ENCODE data around the gene UBR4.

UBR4 gene

DNA sequence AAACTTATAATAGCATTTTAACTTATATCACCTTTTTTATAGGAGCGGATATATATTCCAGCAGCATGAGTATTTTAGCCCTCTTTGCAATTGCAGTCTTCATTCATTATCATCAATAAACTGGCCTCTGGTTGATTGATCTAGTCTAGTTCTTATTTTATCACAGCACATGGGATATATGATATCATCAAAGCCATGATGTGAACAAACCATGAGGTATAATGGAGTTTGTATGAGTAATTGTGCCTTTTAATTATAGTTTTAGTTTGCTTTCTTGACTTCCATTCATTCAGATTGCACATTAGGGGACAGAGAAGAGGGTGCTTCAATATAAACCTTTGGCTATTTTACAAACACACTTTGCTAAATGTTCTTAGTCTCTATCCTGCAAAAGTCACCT is 3.5 kb upstream of the UBR4 start:
- Histone ChIP-seq H3K9me3 (ENCODE audit: low read length) (no peaks in the 10 kb centered on the region), H3K9ac (ENCODE audit: low read length) (no peak overlapping the region), H3K36me3 (ENCODE audit: insufficient read depth, low read length) (peaks cover 23% of the 10 kb centered on the region), H3K4me3 (ENCODE audit: low read depth in 1 of 2, low read length in 2 of 2) (no peak overlapping the region), H3K27me3 (ENCODE audit: control insufficient read depth in 1 of 2, insufficient read depth in 2 of 2, low read length in 2 of 2) (no peaks in the 10 kb centered on the region), H3K4me1 (ENCODE audit: insufficient read depth, low read length) (peaks cover 20% of the 10 kb centered on the region), H3K27ac (ENCODE audit: low read depth, low read length) (no peak overlapping the region)

DNA sequence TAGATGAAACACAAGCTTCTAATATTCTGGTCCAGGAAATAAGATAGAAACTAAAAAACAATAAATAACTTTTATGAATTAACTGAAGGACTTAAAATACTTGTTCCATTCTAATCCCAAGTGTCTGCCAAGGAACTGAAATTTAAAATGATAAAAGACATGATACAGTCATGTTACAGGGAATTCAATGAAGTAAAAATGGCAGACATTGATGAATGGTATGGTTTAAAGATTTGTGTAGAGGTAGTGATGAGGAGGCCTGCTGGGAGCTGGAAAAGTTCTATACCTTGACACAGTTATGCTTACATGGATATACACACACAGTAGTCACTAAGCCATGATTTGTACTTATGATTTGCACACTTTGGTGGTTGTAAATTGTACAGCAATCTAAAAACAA is 2.1 kb upstream of the UBR4 start:
- H3K36me3 ChIP-seq (ENCODE audit: insufficient read depth, low read length): peaks cover 16% of the 10 kb centered on the region
- H3K9me3 ChIP-seq (ENCODE audit: low read length): no peaks in the 10 kb centered on the region
- peaks cover 35% of the 10 kb centered on the region for H3K4me1 ChIP-seq (ENCODE audit: insufficient read depth, low read length)
- H3K27me3 ChIP-seq (ENCODE audit: control insufficient read depth in 1 of 2, insufficient read depth in 2 of 2, low read length in 2 of 2): no peaks in the 10 kb centered on the region
- H3K27ac ChIP-seq (ENCODE audit: low read depth, low read length): no peak overlapping the region
- no peak overlapping the region for H3K9ac ChIP-seq (ENCODE audit: low read length)
- no peak overlapping the region for H3K4me3 ChIP-seq (ENCODE audit: low read depth in 1 of 2, low read length in 2 of 2)

DNA sequence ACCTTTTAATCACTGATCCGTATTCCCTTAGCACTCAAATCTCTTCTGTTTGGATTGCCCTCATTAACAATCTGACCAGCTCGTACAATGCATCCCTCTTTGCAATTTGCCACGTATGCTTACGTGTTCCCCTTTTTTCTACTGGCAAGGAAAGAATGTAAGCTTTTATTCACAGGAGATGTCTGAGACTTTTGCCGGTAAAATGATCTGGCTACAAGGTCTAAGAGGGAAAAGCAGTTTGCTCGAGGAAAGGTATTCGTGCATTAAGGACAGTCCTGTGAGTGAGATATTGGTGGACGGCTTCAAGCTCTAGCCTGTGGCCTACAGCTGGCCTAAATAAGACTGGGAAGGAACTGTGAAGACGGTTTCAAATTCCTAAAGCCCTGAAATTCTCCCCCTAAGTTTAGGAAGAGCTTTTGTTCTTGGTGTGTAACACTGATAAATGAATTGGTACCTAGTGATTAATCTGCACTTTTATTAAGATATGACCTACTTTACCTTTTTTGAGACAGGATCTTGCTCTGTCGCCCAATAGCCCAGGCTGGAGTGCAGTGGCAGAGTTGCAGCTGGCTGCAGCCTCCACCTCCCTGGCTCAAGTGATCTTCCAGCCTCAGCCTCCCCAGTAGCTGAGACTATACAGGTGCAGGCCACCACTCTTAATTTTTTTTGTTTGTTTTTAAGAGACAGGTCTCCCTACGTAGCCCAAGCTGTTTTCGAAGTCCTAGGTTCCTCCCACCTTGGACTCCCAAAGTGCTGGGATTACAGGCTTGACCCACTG is 895 bp upstream of the UBR4 start:
- H3K9ac ChIP-seq (ENCODE audit: low read length): peak overlapping the region; percentile 83
- H3K27ac ChIP-seq (ENCODE audit: low read depth, low read length): peak overlapping the region; percentile 95
- peak overlapping the region; percentile 70 to 94 for H3K4me3 ChIP-seq (ENCODE audit: low read depth in 1 of 2, low read length in 2 of 2)
- peaks cover 42% of the 10 kb centered on the region for H3K4me1 ChIP-seq (ENCODE audit: insufficient read depth, low read length)
- H3K9me3 ChIP-seq (ENCODE audit: low read length): no peaks in the 10 kb centered on the region
- H3K36me3 ChIP-seq (ENCODE audit: insufficient read depth, low read length): peaks cover 8% of the 10 kb centered on the region
- H3K27me3 ChIP-seq (ENCODE audit: control insufficient read depth in 1 of 2, insufficient read depth in 2 of 2, low read length in 2 of 2): no peaks in the 10 kb centered on the region

DNA sequence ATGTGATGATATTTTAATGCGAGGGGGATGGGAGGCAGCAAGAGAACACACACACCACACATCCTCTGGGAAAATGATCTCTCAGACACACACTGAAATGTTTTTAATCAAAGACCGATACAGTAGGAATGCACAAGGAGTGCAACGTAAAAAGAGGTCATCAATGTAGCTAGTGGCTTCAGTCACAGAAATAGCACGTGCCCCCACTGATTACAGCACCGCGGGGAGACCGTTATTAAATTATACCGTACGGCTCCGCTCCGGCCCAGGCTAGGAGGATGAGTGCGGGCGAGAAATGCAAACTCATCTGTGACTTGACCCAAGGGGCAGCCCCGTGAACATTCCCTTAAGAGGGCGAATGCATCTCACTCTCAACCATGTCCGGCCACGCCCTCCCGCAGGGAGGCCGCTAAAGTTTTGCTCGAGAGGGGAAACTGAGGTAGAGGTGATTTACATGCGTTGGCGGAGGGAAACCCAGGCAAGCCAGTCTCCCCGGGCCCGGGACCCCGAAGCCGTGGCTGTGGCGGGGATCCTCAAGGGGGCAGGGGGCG is 552 bp downstream of the UBR4 start:
- peaks cover 8% of the 10 kb centered on the region for H3K36me3 ChIP-seq (ENCODE audit: insufficient read depth, low read length)
- H3K27me3 ChIP-seq (ENCODE audit: control insufficient read depth in 1 of 2, insufficient read depth in 2 of 2, low read length in 2 of 2): no peaks in the 10 kb centered on the region
- H3K4me3 ChIP-seq (ENCODE audit: low read depth in 1 of 2, low read length in 2 of 2): peak overlapping the region; percentile 70 to 94
- H3K27ac ChIP-seq (ENCODE audit: low read depth, low read length): peak overlapping the region; percentile 95
- H3K9me3 ChIP-seq (ENCODE audit: low read length): no peaks in the 10 kb centered on the region
- H3K4me1 ChIP-seq (ENCODE audit: insufficient read depth, low read length): peaks cover 47% of the 10 kb centered on the region
- H3K9ac ChIP-seq (ENCODE audit: low read length): peak overlapping the region; percentile 83

DNA sequence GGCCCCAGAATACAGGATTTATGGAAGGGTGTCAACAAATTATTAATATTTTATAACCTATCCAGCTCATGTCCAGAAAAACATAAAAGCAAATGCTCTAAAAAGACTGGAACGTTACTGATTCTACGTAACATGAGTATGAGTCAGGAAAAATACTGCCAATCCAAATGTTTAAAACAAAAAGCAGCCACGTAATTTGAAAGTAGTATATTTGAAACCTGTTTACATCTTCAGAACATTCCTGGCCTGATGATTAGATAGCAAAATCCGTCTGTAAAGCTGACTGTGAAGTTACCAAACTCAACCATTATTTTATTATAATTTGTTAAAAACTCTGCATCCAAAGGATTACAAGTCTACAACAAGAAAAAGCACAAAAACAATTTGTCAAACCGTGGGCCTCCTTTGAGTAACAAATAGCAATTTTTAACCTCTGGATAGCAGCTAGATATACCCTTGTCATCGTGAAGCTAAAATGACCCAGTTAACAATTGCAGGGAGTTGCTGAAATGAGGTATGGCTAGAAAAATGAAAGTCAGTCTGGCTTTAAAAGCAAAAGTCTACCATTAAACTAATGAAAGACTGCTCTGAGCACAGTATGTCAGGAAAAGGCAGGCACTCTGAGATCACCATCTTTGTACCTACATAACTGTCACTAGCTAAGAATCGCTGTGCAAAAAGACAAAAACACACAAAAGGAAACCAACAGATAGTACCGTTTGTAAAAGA is 1.2 kb downstream of the UBR4 start:
- H3K27ac ChIP-seq (ENCODE audit: low read depth, low read length): peak overlapping the region; percentile 95
- H3K9ac ChIP-seq (ENCODE audit: low read length): peak overlapping the region; percentile 83
- H3K36me3 ChIP-seq (ENCODE audit: insufficient read depth, low read length): peaks cover 7% of the 10 kb centered on the region
- H3K27me3 ChIP-seq (ENCODE audit: control insufficient read depth in 1 of 2, insufficient read depth in 2 of 2, low read length in 2 of 2): no peaks in the 10 kb centered on the region
- peak overlapping the region; percentile 70 to 94 for H3K4me3 ChIP-seq (ENCODE audit: low read depth in 1 of 2, low read length in 2 of 2)
- H3K9me3 ChIP-seq (ENCODE audit: low read length): no peaks in the 10 kb centered on the region
- peaks cover 49% of the 10 kb centered on the region for H3K4me1 ChIP-seq (ENCODE audit: insufficient read depth, low read length)

DNA sequence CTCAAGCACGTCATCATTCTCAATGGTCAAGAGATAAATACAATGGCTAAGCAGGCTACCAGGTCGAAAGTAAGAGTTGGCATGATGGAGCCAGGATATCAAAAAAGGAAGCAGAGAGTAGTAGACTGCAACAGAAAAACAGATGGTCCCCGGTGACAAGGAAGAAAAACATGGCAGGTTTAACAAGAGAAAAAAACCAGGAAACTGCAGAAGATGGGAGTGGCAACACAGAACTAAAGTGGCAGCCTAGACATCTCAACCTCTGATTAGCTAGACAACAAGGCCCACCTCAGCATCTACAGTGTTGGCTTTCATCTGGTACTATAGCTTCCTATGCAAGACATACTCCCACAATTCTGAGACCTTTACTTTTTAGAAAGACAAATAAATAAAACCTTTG is 3.1 kb downstream of the UBR4 start:
- H3K27me3 ChIP-seq (ENCODE audit: control insufficient read depth in 1 of 2, insufficient read depth in 2 of 2, low read length in 2 of 2): no peaks in the 10 kb centered on the region
- no peak overlapping the region for H3K27ac ChIP-seq (ENCODE audit: low read depth, low read length)
- H3K36me3 ChIP-seq (ENCODE audit: insufficient read depth, low read length): no peaks in the 10 kb centered on the region
- H3K9ac ChIP-seq (ENCODE audit: low read length): no peak overlapping the region
- H3K4me1 ChIP-seq (ENCODE audit: insufficient read depth, low read length): peaks cover 53% of the 10 kb centered on the region
- H3K9me3 ChIP-seq (ENCODE audit: low read length): no peaks in the 10 kb centered on the region
- H3K4me3 ChIP-seq (ENCODE audit: low read depth in 1 of 2, low read length in 2 of 2): no peak overlapping the region

DNA sequence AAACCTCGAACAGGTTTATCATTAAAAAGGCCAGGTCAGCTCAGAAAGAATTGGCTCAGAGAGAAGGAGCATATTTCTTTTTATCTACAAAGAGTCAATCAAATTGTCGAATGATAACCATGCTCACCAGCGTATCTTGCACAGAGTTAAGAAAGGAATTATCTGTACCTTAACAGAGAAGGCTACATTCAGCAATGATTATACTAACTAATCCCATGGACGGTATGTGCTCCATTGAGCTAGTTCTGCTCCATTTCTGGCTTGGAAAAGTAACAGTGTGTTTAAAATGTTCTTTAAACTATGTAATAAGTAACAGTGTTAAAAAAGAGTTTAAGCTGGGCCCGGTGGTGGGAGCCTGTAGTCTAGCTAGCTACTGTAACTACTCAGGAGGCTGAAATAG is 4.2 kb downstream of the UBR4 start:
- peaks cover 8% of the 10 kb centered on the region for H3K36me3 ChIP-seq (ENCODE audit: insufficient read depth, low read length)
- no peak overlapping the region for H3K9ac ChIP-seq (ENCODE audit: low read length)
- H3K9me3 ChIP-seq (ENCODE audit: low read length): no peaks in the 10 kb centered on the region
- H3K27ac ChIP-seq (ENCODE audit: low read depth, low read length): no peak overlapping the region
- peaks cover 50% of the 10 kb centered on the region for H3K4me1 ChIP-seq (ENCODE audit: insufficient read depth, low read length)
- H3K27me3 ChIP-seq (ENCODE audit: control insufficient read depth in 1 of 2, insufficient read depth in 2 of 2, low read length in 2 of 2): no peaks in the 10 kb centered on the region
- no peak overlapping the region for H3K4me3 ChIP-seq (ENCODE audit: low read depth in 1 of 2, low read length in 2 of 2)

DNA sequence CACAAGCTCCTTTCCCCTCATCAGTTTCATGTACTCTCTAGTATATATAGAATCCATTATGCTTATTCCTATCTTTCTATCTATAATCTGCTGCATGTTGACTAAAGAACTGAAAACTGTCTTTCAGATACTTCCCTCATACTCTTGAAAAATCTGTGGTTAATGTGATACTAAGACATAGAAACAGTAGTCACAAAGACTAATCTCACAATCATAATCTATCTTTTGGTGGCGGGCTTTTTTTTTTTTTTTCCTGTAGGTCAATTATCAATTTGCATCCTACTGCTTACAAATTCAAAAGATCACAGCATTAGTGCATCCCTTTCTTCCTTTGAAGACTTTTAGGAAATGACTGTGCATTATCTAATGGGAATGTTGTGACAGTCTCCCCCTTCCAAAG is 4.7 kb downstream of the UBR4 start:
- H3K9me3 ChIP-seq (ENCODE audit: low read length): no peaks in the 10 kb centered on the region
- no peak overlapping the region for H3K4me3 ChIP-seq (ENCODE audit: low read depth in 1 of 2, low read length in 2 of 2)
- H3K27me3 ChIP-seq (ENCODE audit: control insufficient read depth in 1 of 2, insufficient read depth in 2 of 2, low read length in 2 of 2): no peaks in the 10 kb centered on the region
- H3K4me1 ChIP-seq (ENCODE audit: insufficient read depth, low read length): peaks cover 47% of the 10 kb centered on the region
- H3K36me3 ChIP-seq (ENCODE audit: insufficient read depth, low read length): peaks cover 12% of the 10 kb centered on the region
- peak overlapping the region; percentile 34 for H3K27ac ChIP-seq (ENCODE audit: low read depth, low read length)
- H3K9ac ChIP-seq (ENCODE audit: low read length): no peak overlapping the region

DNA sequence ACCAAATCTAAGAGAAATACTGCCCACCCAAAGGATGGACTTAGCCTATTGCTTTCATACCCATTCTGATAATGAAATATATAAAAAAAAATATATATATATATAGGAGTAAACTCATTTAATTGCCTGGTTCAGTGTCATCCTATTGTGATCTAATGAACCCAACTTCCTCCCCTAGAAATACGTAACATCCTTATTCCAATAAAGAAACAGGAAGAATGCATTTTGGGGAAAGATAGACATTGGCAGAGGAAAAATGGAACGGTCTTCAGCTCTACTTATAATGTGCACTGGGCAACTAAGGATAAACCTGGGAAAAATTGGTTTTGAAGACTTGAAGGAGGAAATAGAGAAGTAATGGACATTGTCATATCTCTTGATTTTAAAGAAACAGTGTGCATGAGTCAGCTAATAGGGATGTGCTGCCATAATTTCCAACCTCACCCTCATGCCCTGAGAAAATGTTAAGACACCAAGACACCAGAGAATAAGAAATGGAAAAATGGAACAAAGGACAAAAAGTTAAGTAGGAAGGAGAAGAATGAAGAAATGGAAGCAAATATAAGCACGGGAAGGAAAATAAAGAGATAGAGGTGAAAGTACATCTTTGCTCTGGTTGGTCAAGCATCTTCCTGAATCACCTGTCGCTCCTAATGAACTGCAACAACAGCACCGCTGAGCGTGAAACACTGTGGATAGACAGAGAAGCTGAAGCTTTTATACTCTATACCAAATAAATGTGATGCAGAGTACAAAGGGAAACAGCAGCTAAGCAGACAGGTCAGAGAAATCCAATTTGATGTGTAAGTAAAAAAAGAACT is 5.4 kb downstream of the UBR4 start:
- H3K4me3 ChIP-seq (ENCODE audit: low read depth in 1 of 2, low read length in 2 of 2): no peak overlapping the region
- no peak overlapping the region for H3K9ac ChIP-seq (ENCODE audit: low read length)
- peaks cover 17% of the 10 kb centered on the region for H3K36me3 ChIP-seq (ENCODE audit: insufficient read depth, low read length)
- H3K27ac ChIP-seq (ENCODE audit: low read depth, low read length): peak overlapping the region; percentile 34
- H3K9me3 ChIP-seq (ENCODE audit: low read length): no peaks in the 10 kb centered on the region
- H3K4me1 ChIP-seq (ENCODE audit: insufficient read depth, low read length): peaks cover 47% of the 10 kb centered on the region
- H3K27me3 ChIP-seq (ENCODE audit: control insufficient read depth in 1 of 2, insufficient read depth in 2 of 2, low read length in 2 of 2): no peaks in the 10 kb centered on the region

DNA sequence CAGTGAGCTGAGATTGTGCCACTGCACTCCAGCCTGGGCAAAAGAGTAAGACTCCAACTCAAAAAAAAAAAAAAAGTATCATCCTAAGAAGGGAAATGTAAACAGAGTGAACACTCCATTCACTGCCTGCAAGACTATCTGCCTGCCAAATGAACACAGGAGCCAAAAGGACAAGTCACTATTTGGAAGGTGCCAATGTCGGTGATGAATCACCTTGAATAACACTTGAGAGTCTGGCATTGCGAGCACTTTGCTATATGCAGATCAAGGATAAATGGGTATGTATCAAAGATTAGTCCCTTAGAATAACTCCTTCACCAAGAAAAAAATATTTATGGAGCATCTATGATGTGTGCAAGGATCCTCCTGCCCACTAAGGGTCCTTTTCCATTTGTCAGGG is 6.6 kb downstream of the UBR4 start:
- Histone ChIP-seq H3K4me1 (ENCODE audit: insufficient read depth, low read length) (peaks cover 48% of the 10 kb centered on the region), H3K36me3 (ENCODE audit: insufficient read depth, low read length) (peaks cover 29% of the 10 kb centered on the region), H3K4me3 (ENCODE audit: low read depth in 1 of 2, low read length in 2 of 2) (no peak overlapping the region), H3K27ac (ENCODE audit: low read depth, low read length) (no peak overlapping the region), H3K27me3 (ENCODE audit: control insufficient read depth in 1 of 2, insufficient read depth in 2 of 2, low read length in 2 of 2) (no peaks in the 10 kb centered on the region), H3K9me3 (ENCODE audit: low read length) (no peaks in the 10 kb centered on the region), H3K9ac (ENCODE audit: low read length) (no peak overlapping the region)

DNA sequence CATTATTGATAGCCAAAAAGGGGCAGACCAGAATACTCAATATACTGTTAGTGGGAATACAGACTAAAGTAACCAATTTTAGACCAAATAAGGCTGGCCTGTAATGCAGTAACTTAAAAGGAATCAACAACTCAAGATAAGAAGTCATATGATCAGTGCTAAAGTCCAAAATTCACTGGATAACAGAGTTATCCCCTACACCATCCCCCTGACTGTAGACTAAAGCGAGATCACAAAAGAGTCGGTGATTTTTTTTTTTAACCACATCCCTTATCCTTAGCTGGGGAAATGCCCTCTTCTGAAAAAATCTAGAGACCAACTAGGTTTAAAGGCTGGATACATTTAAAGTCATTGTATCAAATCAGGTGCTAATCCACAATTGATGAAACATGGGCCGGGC is 7.7 kb downstream of the UBR4 start:
- H3K9me3 ChIP-seq (ENCODE audit: low read length): no peaks in the 10 kb centered on the region
- H3K27ac ChIP-seq (ENCODE audit: low read depth, low read length): no peak overlapping the region
- H3K4me1 ChIP-seq (ENCODE audit: insufficient read depth, low read length): peaks cover 37% of the 10 kb centered on the region
- no peaks in the 10 kb centered on the region for H3K27me3 ChIP-seq (ENCODE audit: control insufficient read depth in 1 of 2, insufficient read depth in 2 of 2, low read length in 2 of 2)
- no peak overlapping the region for H3K9ac ChIP-seq (ENCODE audit: low read length)
- H3K4me3 ChIP-seq (ENCODE audit: low read depth in 1 of 2, low read length in 2 of 2): no peak overlapping the region
- H3K36me3 ChIP-seq (ENCODE audit: insufficient read depth, low read length): peaks cover 39% of the 10 kb centered on the region

Data from muscle layer of colon (tissue), 2 donors.